ENCODE results near the gene DNAI2. TPM values are rescaled to one million over a fixed set of nuclear protein-coding genes. Genes with fewer than 3 reads are reported as not detected.

DNAI2 gene
- total RNA-seq, 4 donors from 2014 or later = not detected

GRCh38 chr17:74268558-74268957, 5.5 kb upstream of the DNAI2 start:
- no peak overlapping the region for H3K4me3 ChIP-seq
- H3K36me3 ChIP-seq = no peaks in the 10 kb centered on the region
- H3K9me3 ChIP-seq = no peaks in the 10 kb centered on the region
- intact Hi-C loops (cut with DNase I; ENCODE audit: low total_unique reads) (no loop called here), in situ Hi-C loops (cut with MboI; ENCODE audit: low sequenced_read_pairs in 4 of 4) (no loop called here)
- no peak for ATAC-seq
- TF ChIP-seq POLR2A (IDR thresholded peaks at IDR 0.05) (no peak), CTCF (IDR thresholded peaks at IDR 0.05 in 4 of 5, conservative IDR thresholded peaks at IDR 0.05 in 1 of 5) (no peak)
- DNase-seq = no peak
- peaks cover 0 to 15% (median 12%) of the 10 kb centered on the region in 3 donors for H3K27me3 ChIP-seq
- no peak overlapping the region for H3K27ac ChIP-seq
- no peaks in the 10 kb centered on the region for H3K4me1 ChIP-seq

GRCh38 chr17:74270333-74270732, 3.7 kb upstream of the DNAI2 start:
- no peaks in the 10 kb centered on the region for H3K36me3 ChIP-seq
- H3K27me3 ChIP-seq = peaks cover 14 to 23% (median 20%) of the 10 kb centered on the region in 3 donors
- DNase-seq = no peak
- no peaks in the 10 kb centered on the region for H3K9me3 ChIP-seq
- no peak for TF ChIP-seq CTCF (IDR thresholded peaks at IDR 0.05 in 4 of 5, conservative IDR thresholded peaks at IDR 0.05 in 1 of 5)
- TF ChIP-seq POLR2A (IDR thresholded peaks at IDR 0.05) = no peak
- no peaks in the 10 kb centered on the region for H3K4me1 ChIP-seq
- intact Hi-C loops (cut with DNase I; ENCODE audit: low total_unique reads) = no loop called here
- no peak for ATAC-seq
- in situ Hi-C loops (cut with MboI; ENCODE audit: low sequenced_read_pairs in 4 of 4) = no loop called here
- no peak overlapping the region for H3K4me3 ChIP-seq
- no peak overlapping the region for H3K27ac ChIP-seq

GRCh38 chr17:74271281-74271680, 2.8 kb upstream of the DNAI2 start:
- ATAC-seq (no peak), DNase-seq (no peak)
- Histone ChIP-seq H3K27me3 (peaks cover 14 to 23% (median 20%) of the 10 kb centered on the region in 3 donors), H3K36me3 (no peaks in the 10 kb centered on the region), H3K9me3 (no peaks in the 10 kb centered on the region), H3K4me3 (no peak overlapping the region), H3K27ac (no peak overlapping the region), H3K4me1 (no peaks in the 10 kb centered on the region)
- intact Hi-C loops (cut with DNase I; ENCODE audit: low total_unique reads) = no loop called here
- in situ Hi-C loops (cut with MboI; ENCODE audit: low sequenced_read_pairs in 4 of 4) = no loop called here
- TF ChIP-seq POLR2A (IDR thresholded peaks at IDR 0.05) = no peak
- TF ChIP-seq CTCF (IDR thresholded peaks at IDR 0.05 in 4 of 5, conservative IDR thresholded peaks at IDR 0.05 in 1 of 5) = no peak

GRCh38 chr17:74271901-74272561, 2.0 kb upstream of the DNAI2 start:
- no peak overlapping the region for H3K4me3 ChIP-seq
- H3K27me3 ChIP-seq = peaks cover 14 to 23% (median 20%) of the 10 kb centered on the region in 3 donors
- peaks cover 0 to 4% of the 10 kb centered on the region in 2 donors for H3K4me1 ChIP-seq
- no peak overlapping the region for H3K27ac ChIP-seq
- no peak for DNase-seq
- in situ Hi-C loops (cut with MboI; ENCODE audit: low sequenced_read_pairs in 4 of 4) (no loop called here), intact Hi-C loops (cut with DNase I; ENCODE audit: low total_unique reads) (no loop called here)
- ATAC-seq = no peak
- no peaks in the 10 kb centered on the region for H3K9me3 ChIP-seq
- no peak for TF ChIP-seq POLR2A (IDR thresholded peaks at IDR 0.05)
- no peaks in the 10 kb centered on the region for H3K36me3 ChIP-seq

GRCh38 chr17:74272731-74273201, 1.3 kb upstream of the DNAI2 start:
- in situ Hi-C loops (cut with MboI; ENCODE audit: low sequenced_read_pairs in 4 of 4) (no loop called here), intact Hi-C loops (cut with DNase I; ENCODE audit: low total_unique reads) (no loop called here)
- Histone ChIP-seq H3K27ac (no peak overlapping the region), H3K9me3 (no peaks in the 10 kb centered on the region), H3K36me3 (no peaks in the 10 kb centered on the region), H3K4me3 (no peak overlapping the region), H3K27me3 (peaks cover 14 to 23% (median 19%) of the 10 kb centered on the region in 3 donors), H3K4me1 (peaks cover 0 to 4% of the 10 kb centered on the region in 2 donors)
- no peak for TF ChIP-seq CTCF (IDR thresholded peaks at IDR 0.05 in 4 of 5, conservative IDR thresholded peaks at IDR 0.05 in 1 of 5)
- TF ChIP-seq POLR2A (IDR thresholded peaks at IDR 0.05) = no peak
- DNase-seq (no peak), ATAC-seq (peak in 1 of 2 donors; percentile 10)
